RWPE2 (cell line): Measurements from ENCODE around the gene EPS8.

Source experiments
- ATAC-seq: fragments of 200-7000 bp; cut with Tn5 transposase; 3 replicates; pipeline ENCODE4 v1.9.1; 2021; ENCODE audit warnings: low read depth
- DNase-seq: peaks from one replicate; pipeline ENCODE4 v3.0.0-alpha.2; 2020; ENCODE audit warnings: low spot score
- H3K27ac ChIP-seq: fragments of 450-650 bp; 2 replicates; pipeline ENCODE4 v1.5.1; 2017; ENCODE audit warnings: mild to moderate bottlenecking; ENCODE audit not compliant: poor library complexity, severe bottlenecking
- H3K27me3 ChIP-seq: fragments of 250-450 bp; sonication (Bioruptor Pico); 2 replicates; pipeline ENCODE4 v1.5.1; 2021; ENCODE audit warnings: mild to moderate bottlenecking, moderate library complexity; ENCODE audit not compliant: insufficient read depth, poor library complexity, severe bottlenecking
- H3K36me3 ChIP-seq: fragments of 250-450 bp; sonication (Bioruptor Pico); 2 replicates; pipeline ENCODE4 v1.5.1; 2020; ENCODE audit warnings: low read depth, mild to moderate bottlenecking, moderate library complexity
- H3K4me1 ChIP-seq: fragments of 250-450 bp; sonication (Bioruptor Pico); 2 replicates; pipeline ENCODE4 v1.5.1; 2021; ENCODE audit warnings: mild to moderate bottlenecking, moderate library complexity; ENCODE audit not compliant: insufficient read depth, poor library complexity, severe bottlenecking
- H3K4me3 ChIP-seq: fragments of 250-450 bp; sonication (Bioruptor Pico); 2 replicates; pipeline ENCODE4 v1.5.1; 2021; ENCODE audit warnings: mild to moderate bottlenecking, moderate library complexity; ENCODE audit not compliant: severe bottlenecking
- H3K9me3 ChIP-seq: fragments of 250-450 bp; sonication (Bioruptor Pico); 2 replicates; pipeline ENCODE4 v1.5.1; 2021; ENCODE audit warnings: mild to moderate bottlenecking, moderate library complexity; ENCODE audit not compliant: severe bottlenecking
- TF ChIP-seq, protein P1 (sequence below): fragments of 450-650 bp; IDR thresholded peaks from one replicate; pipeline ENCODE4 v1.5.1; 2017; ENCODE audit warnings: mild to moderate bottlenecking, moderate library complexity; ENCODE audit not compliant: poor library complexity, severe bottlenecking

EPS8 gene

GRCh38 chr12:15823360-15824128 lies 34.4 kb upstream of the EPS8 start:
- no peak for DNase-seq
- Histone ChIP-seq H3K9me3 (no peaks in the 10 kb centered on the region), H3K36me3 (no peaks in the 10 kb centered on the region), H3K27ac (no peak overlapping the region), H3K4me3 (no peak overlapping the region), H3K27me3 (no peaks in the 10 kb centered on the region), H3K4me1 (no peaks in the 10 kb centered on the region)
- no peak for ATAC-seq
- TF ChIP-seq, protein P1, sequence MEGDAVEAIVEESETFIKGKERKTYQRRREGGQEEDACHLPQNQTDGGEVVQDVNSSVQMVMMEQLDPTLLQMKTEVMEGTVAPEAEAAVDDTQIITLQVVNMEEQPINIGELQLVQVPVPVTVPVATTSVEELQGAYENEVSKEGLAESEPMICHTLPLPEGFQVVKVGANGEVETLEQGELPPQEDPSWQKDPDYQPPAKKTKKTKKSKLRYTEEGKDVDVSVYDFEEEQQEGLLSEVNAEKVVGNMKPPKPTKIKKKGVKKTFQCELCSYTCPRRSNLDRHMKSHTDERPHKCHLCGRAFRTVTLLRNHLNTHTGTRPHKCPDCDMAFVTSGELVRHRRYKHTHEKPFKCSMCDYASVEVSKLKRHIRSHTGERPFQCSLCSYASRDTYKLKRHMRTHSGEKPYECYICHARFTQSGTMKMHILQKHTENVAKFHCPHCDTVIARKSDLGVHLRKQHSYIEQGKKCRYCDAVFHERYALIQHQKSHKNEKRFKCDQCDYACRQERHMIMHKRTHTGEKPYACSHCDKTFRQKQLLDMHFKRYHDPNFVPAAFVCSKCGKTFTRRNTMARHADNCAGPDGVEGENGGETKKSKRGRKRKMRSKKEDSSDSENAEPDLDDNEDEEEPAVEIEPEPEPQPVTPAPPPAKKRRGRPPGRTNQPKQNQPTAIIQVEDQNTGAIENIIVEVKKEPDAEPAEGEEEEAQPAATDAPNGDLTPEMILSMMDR = no peak

GRCh38 chr12:15819644-15820437 lies 30.7 kb upstream of the EPS8 start:
- no peaks in the 10 kb centered on the region for H3K4me1 ChIP-seq
- H3K9me3 ChIP-seq = no peaks in the 10 kb centered on the region
- H3K4me3 ChIP-seq = no peak overlapping the region
- ATAC-seq (no peak), DNase-seq (no peak)
- H3K27me3 ChIP-seq = no peaks in the 10 kb centered on the region
- H3K27ac ChIP-seq = no peak overlapping the region
- H3K36me3 ChIP-seq = no peaks in the 10 kb centered on the region
- TF ChIP-seq, protein P1 = no peak

GRCh38 chr12:15818418-15818817 lies 29.2 kb upstream of the EPS8 start:
- ATAC-seq = no peak
- TF ChIP-seq, protein P1 = no peak

GRCh38 chr12:15815730-15816129 lies 26.5 kb upstream of the EPS8 start:
- no peaks in the 10 kb centered on the region for H3K9me3 ChIP-seq
- no peaks in the 10 kb centered on the region for H3K36me3 ChIP-seq
- no peak overlapping the region for H3K4me3 ChIP-seq
- H3K27me3 ChIP-seq = no peaks in the 10 kb centered on the region
- DNase-seq (no peak), ATAC-seq (no peak)
- TF ChIP-seq, protein P1 = no peak
- H3K27ac ChIP-seq = no peak overlapping the region
- no peaks in the 10 kb centered on the region for H3K4me1 ChIP-seq

More at GRCh38 chr12:15818418-15818817, 29.2 kb upstream of the EPS8 start:
- Histone ChIP-seq H3K27me3 (no peaks in the 10 kb centered on the region), H3K27ac (no peak overlapping the region), H3K9me3 (no peaks in the 10 kb centered on the region), H3K4me1 (no peaks in the 10 kb centered on the region), H3K4me3 (no peak overlapping the region), H3K36me3 (no peaks in the 10 kb centered on the region)
- DNase-seq = no peak
